SK-N-MC (cell line): ENCODE measurements around the gene LILRB4.
"Not testable (repeated sequence)": the region's sequence is repeated elsewhere in the genome, so short reads cannot be mapped to it uniquely, and the experiment has no call there.

Source experiments
- DNase-seq: peaks from one replicate; pipeline ENCODE4 v3.0.0-alpha.2; 2011; ENCODE audit warnings: low read depth, low spot score
- H3K27ac ChIP-seq: fragments of 200-600 bp; sonication (generic); 2 replicates; pipeline ENCODE4 v1.5.1; 2016; ENCODE audit warnings: mixed run types
- H3K36me3 ChIP-seq: fragments of 200-600 bp; sonication (generic); 2 replicates; pipeline ENCODE4 v1.6.1; 2017; ENCODE audit warnings: antibody characterized with exemption, low read length, mixed read lengths; ENCODE audit not compliant: insufficient read depth
- H3K4me3 ChIP-seq: fragments of 200-600 bp; sonication (generic); 2 replicates; pipeline ENCODE4 v1.5.1; 2016
- H3K9ac ChIP-seq: fragments of 200-600 bp; sonication (generic); 2 replicates; pipeline ENCODE4 v1.8.0; 2017; ENCODE audit warnings: mixed run types, mixed read lengths; ENCODE audit not compliant: insufficient read length
- H3K9me3 ChIP-seq: fragments of 200-600 bp; sonication (generic); 2 replicates; pipeline ENCODE4 v1.6.1; 2017; ENCODE audit warnings: low read depth, mild to moderate bottlenecking, antibody characterized with exemption, low read length, moderate library complexity, mixed read lengths
- EZH2 ChIP-seq: fragments of 200-600 bp; sonication (generic); IDR thresholded peaks from one replicate; pipeline ENCODE4 v1.6.1; 2017; ENCODE audit warnings: antibody characterized with exemption
- FOXP2 ChIP-seq: optimal IDR thresholded peaks from 2 replicates; pipeline ENCODE3; 2011; ENCODE audit warnings: mild to moderate bottlenecking, moderate library complexity; ENCODE audit not compliant: insufficient read depth; ENCODE audit errors: extremely low read length, control extremely low read depth
- POLR2AphosphoS5 ChIP-seq: IDR thresholded peaks from 2 replicates; pipeline ENCODE4 v1.6.1; 2012; ENCODE audit warnings: mild to moderate bottlenecking, low read depth, low read length, borderline replicate concordance

Gene LILRB4

GRCh38 chr19:54665530-54665929 lies 2.7 kb downstream of the LILRB4 start:
- Histone ChIP-seq H3K36me3 (no peaks in the 10 kb centered on the region), H3K27ac (no peak overlapping the region), H3K9ac (no peak overlapping the region), H3K4me3 (no peak overlapping the region), H3K9me3 (no peaks in the 10 kb centered on the region)
- no peak for DNase-seq
- TF ChIP-seq POLR2AphosphoS5 (no peak), EZH2 (no peak), FOXP2 (no peak)

- Histone ChIP-seq H3K4me3 (no peak overlapping the region), H3K9me3 (no peaks in the 10 kb centered on the region), H3K27ac (no peak overlapping the region), H3K9ac (no peak overlapping the region), H3K36me3 (no peaks in the 10 kb centered on the region)
- TF ChIP-seq POLR2AphosphoS5: no peak
- TF ChIP-seq FOXP2: no peak
- no peak for TF ChIP-seq EZH2
- no peak for DNase-seq
Observed at GRCh38 chr19:54667217-54667616, 4.4 kb downstream of the LILRB4 start.

- no peak for TF ChIP-seq POLR2AphosphoS5
- no peak for TF ChIP-seq FOXP2
- no peak for TF ChIP-seq EZH2
- no peak for DNase-seq
- Histone ChIP-seq H3K36me3 (no peaks in the 10 kb centered on the region), H3K27ac (no peak overlapping the region), H3K9me3 (no peaks in the 10 kb centered on the region), H3K4me3 (no peak overlapping the region), H3K9ac (no peak overlapping the region)
Observed at GRCh38 chr19:54668353-54668752, 5.6 kb downstream of the LILRB4 start.

- Histone ChIP-seq H3K36me3 (no peaks in the 10 kb centered on the region), H3K9me3 (no peaks in the 10 kb centered on the region), H3K27ac (no peak overlapping the region), H3K9ac (no peak overlapping the region), H3K4me3 (no peak overlapping the region)
- no peak for DNase-seq
- no peak for TF ChIP-seq EZH2
- no peak for TF ChIP-seq POLR2AphosphoS5
- TF ChIP-seq FOXP2: no peak
Observed at GRCh38 chr19:54670576-54671357, 8.0 kb downstream of the LILRB4 start.

GRCh38 chr19:54673222-54673621 lies 10.4 kb downstream of the LILRB4 start:
- TF ChIP-seq EZH2 (no peak), FOXP2 (no peak)
- DNase-seq: no peak
- Histone ChIP-seq H3K4me3 (no peak overlapping the region), H3K36me3 (no peaks in the 10 kb centered on the region), H3K9ac (no peak overlapping the region), H3K9me3 (no peaks in the 10 kb centered on the region), H3K27ac (no peak overlapping the region)

- no peaks in the 10 kb centered on the region for H3K36me3 ChIP-seq
- peak; percentile 21 for TF ChIP-seq FOXP2
- no peak for TF ChIP-seq EZH2
- no peak for TF ChIP-seq POLR2AphosphoS5
Observed at GRCh38 chr19:54674021-54674617, 11.3 kb downstream of the LILRB4 start.

GRCh38 chr19:54676210-54676834 lies 13.5 kb downstream of the LILRB4 start:
- H3K36me3 ChIP-seq, H3K9ac ChIP-seq, H3K9me3 ChIP-seq, H3K4me3 ChIP-seq, H3K27ac ChIP-seq: not testable (repeated sequence)
- peak; percentile 3 for DNase-seq

More at GRCh38 chr19:54674021-54674617, 11.3 kb downstream of the LILRB4 start:
- Histone ChIP-seq H3K27ac (no peak overlapping the region), H3K9me3 (no peaks in the 10 kb centered on the region), H3K4me3 (no peak overlapping the region), H3K9ac (no peak overlapping the region)
- DNase-seq: peak; percentile 16

GRCh38 chr19:54677217-54677616 lies 14.4 kb downstream of the LILRB4 start:
- no peaks in the 10 kb centered on the region for H3K9me3 ChIP-seq
- H3K36me3 ChIP-seq: no peaks in the 10 kb centered on the region
- no peak for TF ChIP-seq FOXP2
- TF ChIP-seq EZH2: no peak
- TF ChIP-seq POLR2AphosphoS5: no peak
- H3K9ac ChIP-seq: no peak overlapping the region
- no peak overlapping the region for H3K27ac ChIP-seq
- no peak for DNase-seq
- no peak overlapping the region for H3K4me3 ChIP-seq

GRCh38 chr19:54681596-54681995 lies 18.8 kb downstream of the LILRB4 start:
- DNase-seq, H3K9ac ChIP-seq, H3K4me3 ChIP-seq, H3K36me3 ChIP-seq, H3K27ac ChIP-seq, H3K9me3 ChIP-seq: not testable (repeated sequence)
